ENCODE data around the gene UTP25. TPM values are rescaled to one million over a fixed set of nuclear protein-coding genes. Genes with fewer than 3 reads are reported as not detected.

Gene UTP25
- polyA plus RNA-seq, 1 experiment, result 8.6 TPM

- no peak for TF ChIP-seq CTCF (IDR thresholded peaks at IDR 0.05; ENCODE audit: low read depth, low read length)
- H3K9me3 ChIP-seq (ENCODE audit: control insufficient read depth, insufficient read depth, low read length), result peaks cover 5% of the 10 kb centered on the region; the same call in 1 of the 2 replicates
- no peak for DNase-seq (ENCODE audit: low read depth, low spot score)
- no peak overlapping the region for H3K27ac ChIP-seq (ENCODE audit: low read depth, low read length)
- no peaks in the 10 kb centered on the region for H3K27me3 ChIP-seq (ENCODE audit: control insufficient read depth, insufficient read depth, low read length)
- CTCF ChIA-PET, result interaction anchor here (1.1 to 5.9 kb wide), 4 partner anchors 18 to 71 kb away, joined by 3 to 85 read pairs (median 3); no protein-coding TSS in a partner anchor
- peak overlapping the region; percentile 54 for H3K4me3 ChIP-seq (ENCODE audit: low read depth, low read length)
- POLR2A ChIA-PET, result no interaction called here
These were observed 22.4 kb upstream of the UTP25 start for GRCh38 chr1:209805341-209805781.

GRCh38 chr1:209805875-209806760 is 21.7 kb upstream of the UTP25 start, which contains the start of gene IRF6:
TSS of gene IRF6 (minus strand) at chr1:209806142. CDS start at chr1:209801413, 4,729 bp downstream.
- H3K27me3 ChIP-seq (ENCODE audit: control insufficient read depth, insufficient read depth, low read length), result no peaks in the 10 kb centered on the region
- no peak for DNase-seq (ENCODE audit: low read depth, low spot score)
- H3K4me3 ChIP-seq (ENCODE audit: low read depth, low read length), result peak within 1 kb of the TSS; percentile 54
- no peak for TF ChIP-seq CTCF (IDR thresholded peaks at IDR 0.05; ENCODE audit: low read depth, low read length)
- ChIA-PET CTCF (interaction anchor here (0.6 to 5.9 kb wide), 4 partner anchors 18 to 160 kb away, joined by 3 to 85 read pairs (median 3); no protein-coding TSS in a partner anchor), POLR2A (no interaction called here)
- peaks cover 5% of the 10 kb centered on the region; the same call in 1 of the 2 replicates for H3K9me3 ChIP-seq (ENCODE audit: control insufficient read depth, insufficient read depth, low read length)
- H3K27ac ChIP-seq (ENCODE audit: low read depth, low read length), result no peak within 1 kb of the TSS

- POLR2A ChIA-PET, result interaction anchor here (0.6 to 1.4 kb wide), 4 partner anchors 20 to 132 kb away, joined by 3 to 11 read pairs (median 4); partner anchors contain the start of genes G0S2 and UTP25
- no peak for DNase-seq (ENCODE audit: low read depth, low spot score)
- peaks cover 5% of the 10 kb centered on the region; the same call in 1 of the 2 replicates for H3K9me3 ChIP-seq (ENCODE audit: control insufficient read depth, insufficient read depth, low read length)
These were observed 20.3 kb upstream of the UTP25 start for GRCh38 chr1:209807509-209807908.

GRCh38 chr1:209808059-209808581 is 19.7 kb upstream of the UTP25 start:
- Histone ChIP-seq H3K9me3 (ENCODE audit: control insufficient read depth, insufficient read depth, low read length) (peaks cover 5% of the 10 kb centered on the region; the same call in 1 of the 2 replicates), H3K27me3 (ENCODE audit: control insufficient read depth, insufficient read depth, low read length) (no peaks in the 10 kb centered on the region), H3K27ac (ENCODE audit: low read depth, low read length) (no peak overlapping the region), H3K4me3 (ENCODE audit: low read depth, low read length) (no peak overlapping the region)
- peak; percentile 85 for DNase-seq (ENCODE audit: low read depth, low spot score)
- no peak for TF ChIP-seq CTCF (IDR thresholded peaks at IDR 0.05; ENCODE audit: low read depth, low read length)
- CTCF ChIA-PET, result interaction anchor here (0.6 to 5.9 kb wide), 11 partner anchors 12 to 1429 kb away, joined by 3 to 85 read pairs (median 4); partner anchors contain the start of gene UTP25
- POLR2A ChIA-PET, result interaction anchor here (0.6 to 1.4 kb wide), 4 partner anchors 20 to 133 kb away, joined by 3 to 11 read pairs (median 3); partner anchors contain the start of genes G0S2 and UTP25

More at GRCh38 chr1:209807509-209807908, 20.3 kb upstream of the UTP25 start:
- no peak overlapping the region for H3K4me3 ChIP-seq (ENCODE audit: low read depth, low read length)
- CTCF ChIA-PET, result interaction anchor here (0.6 to 5.9 kb wide), 7 partner anchors 13 to 1430 kb away, joined by 3 to 85 read pairs (median 6); partner anchors contain the start of gene UTP25
- H3K27ac ChIP-seq (ENCODE audit: low read depth, low read length), result no peak overlapping the region
- no peak for TF ChIP-seq CTCF (IDR thresholded peaks at IDR 0.05; ENCODE audit: low read depth, low read length)
- H3K27me3 ChIP-seq (ENCODE audit: control insufficient read depth, insufficient read depth, low read length), result no peaks in the 10 kb centered on the region

All from AG04450 (cell line).